Hypothalamus (tissue), 51 donors: Measurements from ENCODE around the gene REC8.

Experiments
- DNase-seq, 51 donors: peaks; one replicate each; lab custom pipeline; 2025; lab: John Stamatoyannopoulos, UW

The REC8 gene

GRCh38 chr14:24179961-24180796 lies 8.3 kb downstream of the REC8 start:
- DNase-seq, result peak in 17 of 51 donors; percentile 3 to 68 (median 24)

- DNase-seq, result no peak
These were observed 9.6 kb downstream of the REC8 start for GRCh38 chr14:24181371-24182077.

GRCh38 chr14:24182110-24182882 lies 10.4 kb downstream of the REC8 start:
- no peak for DNase-seq

DNA sequence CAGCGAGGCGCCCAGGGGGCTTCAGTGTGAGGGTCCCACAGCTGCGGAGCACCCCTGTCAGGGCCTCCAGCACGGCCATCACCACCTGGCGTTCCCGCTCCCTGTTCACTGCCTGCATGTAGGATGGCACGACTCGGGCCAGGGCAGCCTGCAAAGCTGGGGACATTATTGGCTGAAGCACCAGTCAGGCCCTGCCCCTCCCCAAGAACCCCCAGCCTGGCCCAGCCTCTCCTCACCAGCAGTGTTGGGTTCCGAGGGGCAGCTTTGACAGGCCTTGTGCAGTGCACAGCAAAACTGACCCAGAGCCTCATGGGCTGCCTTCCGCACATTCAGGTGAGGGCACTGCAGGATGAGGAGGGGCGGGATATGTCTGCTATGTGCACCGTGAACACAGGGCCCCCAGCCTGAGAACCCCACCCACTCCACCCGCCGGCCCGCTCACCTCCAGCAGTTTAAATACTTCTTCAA lies 11.2 kb downstream of the REC8 start:
- DNase-seq, result no peak

DNA sequence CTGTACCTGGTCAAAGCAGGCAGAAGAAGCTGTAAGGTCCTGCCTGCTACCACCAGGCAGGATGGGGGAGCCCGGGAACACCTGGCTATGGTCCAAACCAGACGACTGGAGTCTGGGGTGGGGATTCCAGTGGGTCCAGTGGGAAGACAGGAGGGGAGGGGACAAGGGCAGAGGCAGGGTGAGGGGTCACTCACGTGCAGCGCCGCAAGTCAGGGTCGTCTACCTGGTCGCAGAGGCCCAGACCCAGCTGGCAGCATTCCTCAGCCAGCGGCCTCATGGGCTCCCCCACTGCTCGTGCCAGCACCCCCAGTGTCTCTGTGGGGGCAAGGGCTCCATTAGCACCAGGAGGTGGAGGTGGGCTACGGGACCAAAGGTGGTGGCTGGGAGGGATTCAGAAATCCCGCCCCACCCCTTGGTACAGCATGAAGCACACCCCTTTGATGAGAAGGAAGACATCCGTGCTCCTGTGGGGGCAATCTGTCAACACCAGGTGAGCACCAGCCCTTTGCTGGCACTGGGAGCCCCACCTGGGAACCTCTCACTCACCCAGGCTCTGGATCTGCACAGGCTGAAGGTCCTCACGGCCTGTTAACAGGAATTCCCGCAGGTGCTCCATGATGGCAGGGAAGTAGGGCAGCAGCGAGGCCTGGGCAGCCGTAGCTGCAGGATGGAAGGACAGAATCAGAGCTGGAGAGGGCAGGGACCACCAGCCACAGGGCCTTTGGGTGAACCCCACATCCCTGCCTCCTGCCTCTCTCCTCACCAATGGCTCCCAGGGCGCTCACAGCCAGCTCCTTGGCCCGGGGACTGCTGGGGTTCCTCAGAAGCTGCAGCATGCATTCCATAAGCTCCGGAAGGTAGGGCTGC lies 12.5 kb downstream of the REC8 start:
- no peak for DNase-seq

DNA sequence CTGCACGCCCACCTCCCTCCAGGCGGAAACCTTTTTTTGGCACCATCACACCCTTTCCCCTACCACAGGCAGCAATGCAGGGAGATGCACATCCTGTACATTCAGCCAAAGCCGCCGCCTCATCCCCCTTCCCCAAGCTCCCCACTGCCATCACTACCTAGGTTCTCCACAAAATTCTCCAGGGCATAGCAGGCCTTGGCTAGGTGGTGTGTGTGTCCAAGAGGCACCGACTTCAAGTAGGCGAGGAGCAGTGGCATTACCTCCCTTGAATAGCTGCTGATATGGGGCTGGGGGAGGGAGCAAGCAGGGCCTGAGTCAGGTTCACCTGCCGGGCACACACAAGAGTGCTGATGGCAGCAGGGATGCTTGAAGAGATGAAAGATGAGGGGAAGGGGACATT lies 13.1 kb downstream of the REC8 start:
- no peak for DNase-seq

- no peak for DNase-seq
These were observed 13.9 kb downstream of the REC8 start for GRCh38 chr14:24185741-24186140.

DNA sequence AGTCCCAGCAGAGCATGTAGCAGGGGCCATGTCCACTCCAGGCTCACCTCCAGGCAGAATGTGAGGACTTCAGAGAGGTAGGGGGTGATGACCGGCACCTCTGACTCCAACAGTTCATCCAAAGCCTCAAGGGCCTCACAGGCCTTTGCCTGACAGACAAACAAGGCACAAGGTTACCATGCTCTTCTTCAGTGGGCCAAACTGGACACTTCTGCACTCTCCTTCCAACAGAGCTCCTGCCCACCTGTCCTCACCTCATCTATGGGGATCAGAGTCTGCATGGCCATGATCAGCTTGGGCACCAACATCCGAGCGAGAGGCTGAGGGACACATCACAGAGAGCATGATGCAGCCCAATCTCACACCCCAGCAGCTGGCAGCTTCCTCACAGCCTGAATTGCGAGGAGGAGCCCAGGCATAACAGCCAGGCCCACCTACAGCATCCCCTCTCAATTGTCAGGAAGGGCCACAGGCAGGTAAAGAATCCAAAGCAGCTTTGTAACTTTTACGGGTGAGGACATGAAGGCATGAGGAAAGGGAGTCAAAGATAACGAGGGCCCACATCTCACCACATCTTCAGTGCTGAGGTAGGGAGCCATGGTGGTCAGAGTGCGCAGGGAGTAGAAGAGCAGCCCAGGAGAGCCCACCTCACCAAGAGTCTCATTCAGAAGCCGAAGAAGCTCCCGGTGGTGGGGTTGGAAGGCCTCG lies 15.1 kb downstream of the REC8 start:
- no peak for DNase-seq

DNA sequence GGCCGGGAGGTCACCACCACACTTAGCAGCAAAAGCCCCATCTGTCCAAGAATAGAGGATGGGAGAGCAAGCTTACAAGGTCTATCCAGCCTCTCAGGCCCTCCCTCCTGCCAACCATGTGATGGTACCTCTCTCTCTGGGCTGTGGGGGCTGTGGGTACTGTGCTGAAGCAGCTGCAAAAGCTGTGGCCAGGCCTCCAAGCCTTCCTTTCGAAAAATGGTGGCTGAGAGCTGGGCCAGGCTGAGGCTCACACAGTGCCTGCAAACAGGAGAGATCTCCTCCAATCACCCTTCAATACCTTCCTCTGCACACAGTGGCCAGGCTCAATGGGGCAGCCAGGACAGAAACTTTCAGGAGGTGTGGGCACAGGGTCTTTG lies 15.6 kb downstream of the REC8 start:
- no peak for DNase-seq

DNA sequence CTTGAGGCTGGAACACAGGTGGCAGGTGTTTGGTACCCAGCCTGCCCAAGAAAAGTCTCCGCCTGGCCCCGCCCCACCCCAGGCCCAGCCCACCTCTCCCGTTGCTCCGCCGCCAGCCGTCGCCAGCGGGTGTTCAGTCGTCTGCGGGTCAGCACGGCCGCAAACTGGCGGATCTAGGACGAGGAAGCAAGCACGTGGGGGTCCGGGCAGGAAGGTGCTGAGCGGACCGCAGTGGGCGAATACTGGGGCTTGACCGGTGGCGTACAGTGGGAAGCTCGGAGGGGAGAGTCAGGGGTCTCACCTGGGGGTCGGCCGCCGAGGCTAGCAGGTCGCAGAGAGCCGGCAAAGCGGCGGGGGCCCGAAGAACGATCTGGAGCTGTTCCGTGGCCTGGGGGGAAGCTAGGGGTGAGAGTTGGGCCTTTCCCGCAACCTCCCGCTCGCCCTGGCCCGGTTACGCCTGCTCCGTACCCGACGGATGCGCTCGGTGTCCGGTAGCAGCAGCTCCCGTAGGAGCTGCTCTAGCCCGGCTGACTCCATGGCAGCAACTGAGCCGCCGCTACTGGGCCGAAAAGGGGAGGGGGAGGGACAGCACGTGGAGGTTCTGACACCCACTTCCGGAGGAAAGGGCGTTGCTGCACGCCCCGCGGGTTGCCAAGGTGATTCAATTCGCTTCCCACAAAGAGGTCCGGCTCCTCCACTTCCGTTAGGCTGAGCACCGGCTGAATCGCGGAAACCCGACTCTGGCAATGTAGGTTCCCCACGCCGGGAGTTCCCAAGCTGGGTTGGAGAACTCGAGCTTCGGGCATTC lies 16.6 kb downstream of the REC8 start, which contains the start of gene IPO4:
Gene IPO4, minus strand, starts transcription at position 566 of the 808 bp plus-strand sequence. Its CDS starts 29 bp downstream, at position 537.
- peak; percentile 48 to 97 (median 92) for DNase-seq

DNA sequence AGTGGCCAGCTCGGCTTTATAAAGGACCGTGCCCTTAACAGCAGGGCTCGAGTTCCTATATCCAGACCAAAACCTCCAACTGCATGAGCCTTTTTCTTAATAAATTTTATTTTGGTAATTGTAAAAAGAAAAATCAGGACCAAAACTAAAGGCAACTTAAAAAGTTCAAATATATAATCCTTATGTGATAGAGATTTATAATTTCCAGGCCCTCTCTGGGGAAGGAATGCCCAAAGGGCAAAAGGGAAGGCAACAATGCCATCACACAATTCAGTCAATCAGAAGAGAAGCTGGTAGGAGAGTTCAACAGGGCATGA lies 17.1 kb downstream of the REC8 start:
- no peak for DNase-seq

DNA sequence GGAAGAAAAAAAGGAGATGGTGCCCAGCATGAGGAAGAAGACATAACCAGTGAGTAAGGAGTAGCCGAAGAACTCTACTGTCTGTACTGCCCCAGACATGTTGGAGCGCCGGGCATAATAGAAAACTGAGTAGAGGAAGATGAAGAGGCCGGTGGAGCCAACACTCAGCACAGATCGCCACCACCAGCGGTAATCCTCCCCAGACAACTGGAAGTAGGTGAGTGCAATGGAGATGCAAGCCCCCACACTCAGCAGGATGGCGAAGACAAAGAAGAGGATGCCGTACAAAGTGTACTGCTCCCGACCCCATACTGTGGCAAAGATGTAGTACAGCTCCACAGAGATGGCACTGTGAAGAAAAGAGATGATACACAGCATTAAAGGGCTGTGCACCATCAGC lies 17.6 kb downstream of the REC8 start:
- DNase-seq, result no peak

DNA sequence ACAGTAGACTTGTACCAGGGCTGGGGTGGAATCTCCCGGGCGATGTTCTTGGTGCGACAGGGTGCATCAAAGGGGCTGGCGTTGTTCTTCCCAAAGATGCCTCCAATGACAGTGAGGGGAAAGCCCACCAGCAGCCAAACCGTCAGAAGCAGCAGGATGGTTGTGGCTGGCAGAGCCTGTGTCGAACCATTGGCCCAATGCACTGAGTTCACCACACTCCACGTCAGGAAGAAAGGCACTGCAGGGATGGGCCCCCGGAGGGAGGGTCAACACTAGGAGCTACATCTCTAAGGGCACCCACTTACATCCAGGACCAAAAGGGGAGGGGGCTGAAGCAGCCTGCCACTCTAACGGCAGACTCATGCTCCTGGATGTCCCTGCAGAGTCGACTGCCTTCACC lies 18.5 kb downstream of the REC8 start:
- DNase-seq, result no peak

DNA sequence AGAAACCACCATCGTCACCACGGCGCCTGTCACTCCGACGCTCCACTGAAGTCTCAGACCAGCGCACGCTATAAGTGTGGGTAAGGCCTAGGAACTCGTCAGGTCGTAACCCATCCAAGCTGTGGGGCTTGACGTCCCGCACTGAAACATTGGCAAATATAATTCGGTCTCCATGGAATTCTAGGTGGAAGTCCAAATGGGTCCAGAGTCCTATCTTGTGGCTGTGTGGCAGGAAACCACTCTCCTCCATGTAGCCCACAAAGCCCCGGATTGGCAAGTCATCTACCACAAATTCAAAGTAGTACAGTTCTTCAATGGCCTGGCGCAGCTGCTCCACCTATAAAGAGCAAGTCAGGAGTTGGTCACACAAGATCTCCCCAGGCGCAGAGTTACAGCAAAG lies 21.1 kb downstream of the REC8 start:
- DNase-seq, result no peak

DNA sequence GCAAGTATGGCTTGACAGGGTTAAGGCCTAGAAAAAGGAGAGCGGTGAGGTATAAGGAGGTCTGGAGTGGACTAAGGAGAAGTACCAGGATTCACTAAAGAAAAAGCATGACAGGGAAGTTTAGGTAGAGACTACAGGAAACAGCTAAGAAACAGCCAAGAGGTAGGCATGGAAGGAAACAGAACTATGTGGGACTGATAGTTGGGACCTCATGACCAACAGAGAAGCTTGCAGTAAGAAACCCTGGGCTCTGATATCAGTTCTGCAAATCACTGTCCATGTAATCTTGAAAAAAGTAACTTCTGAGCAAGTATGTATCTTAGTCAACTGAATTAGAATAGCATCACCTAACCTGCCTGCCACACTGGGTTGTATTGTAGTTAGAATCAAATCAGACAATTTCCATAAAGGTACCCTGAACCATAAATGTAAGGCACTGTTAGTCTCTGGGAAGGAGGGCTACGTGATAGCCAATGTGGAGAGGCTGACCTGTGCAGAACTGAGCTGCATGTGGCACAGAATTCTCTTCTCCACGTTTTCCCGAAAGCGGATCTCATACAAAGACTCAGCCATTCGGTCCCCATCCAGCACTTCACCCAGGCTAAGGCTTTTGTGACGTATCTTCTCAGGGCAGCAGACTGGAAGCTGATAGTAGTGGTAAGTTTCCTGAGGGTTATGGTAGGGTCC lies 22.4 kb downstream of the REC8 start:
- DNase-seq, result peak in 1 of 51 donors; percentile 29

DNA sequence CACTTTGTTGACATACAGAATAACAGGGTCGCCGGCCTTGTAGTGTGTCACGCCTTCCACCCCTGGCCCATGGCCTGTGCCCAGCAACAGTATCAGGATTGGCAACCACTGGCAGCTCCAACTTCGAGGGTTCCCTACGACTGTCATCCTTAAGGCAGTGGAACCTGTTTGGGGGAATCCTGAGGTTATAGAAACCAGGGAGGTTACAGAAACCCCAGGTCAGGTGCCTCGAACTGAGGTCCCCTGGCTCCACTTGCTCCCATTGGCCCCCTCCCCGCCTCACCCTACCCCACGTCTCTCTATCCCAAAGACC lies 22.9 kb downstream of the REC8 start:
- no peak for DNase-seq

- peak; percentile 29 to 89 (median 75) for DNase-seq
These were observed 23.5 kb downstream of the REC8 start, which contains the start of gene TM9SF1 for GRCh38 chr14:24195186-24196070. Gene TM9SF1, minus strand, starts transcription at chr14:24195441. Its CDS starts 422 bp downstream, at chr14:24195019.
